ENCODE measurements around the gene ABR. TPM values are rescaled to one million over a fixed set of nuclear protein-coding genes. Genes with fewer than 3 reads are reported as not detected.

The ABR gene
- total and polyA plus RNA-seq, 2 of the 13 experiments (the other 11 are each of a cell fraction or from before 2014, with no cell fraction given) = 12.4 to 40.4 TPM

DNA sequence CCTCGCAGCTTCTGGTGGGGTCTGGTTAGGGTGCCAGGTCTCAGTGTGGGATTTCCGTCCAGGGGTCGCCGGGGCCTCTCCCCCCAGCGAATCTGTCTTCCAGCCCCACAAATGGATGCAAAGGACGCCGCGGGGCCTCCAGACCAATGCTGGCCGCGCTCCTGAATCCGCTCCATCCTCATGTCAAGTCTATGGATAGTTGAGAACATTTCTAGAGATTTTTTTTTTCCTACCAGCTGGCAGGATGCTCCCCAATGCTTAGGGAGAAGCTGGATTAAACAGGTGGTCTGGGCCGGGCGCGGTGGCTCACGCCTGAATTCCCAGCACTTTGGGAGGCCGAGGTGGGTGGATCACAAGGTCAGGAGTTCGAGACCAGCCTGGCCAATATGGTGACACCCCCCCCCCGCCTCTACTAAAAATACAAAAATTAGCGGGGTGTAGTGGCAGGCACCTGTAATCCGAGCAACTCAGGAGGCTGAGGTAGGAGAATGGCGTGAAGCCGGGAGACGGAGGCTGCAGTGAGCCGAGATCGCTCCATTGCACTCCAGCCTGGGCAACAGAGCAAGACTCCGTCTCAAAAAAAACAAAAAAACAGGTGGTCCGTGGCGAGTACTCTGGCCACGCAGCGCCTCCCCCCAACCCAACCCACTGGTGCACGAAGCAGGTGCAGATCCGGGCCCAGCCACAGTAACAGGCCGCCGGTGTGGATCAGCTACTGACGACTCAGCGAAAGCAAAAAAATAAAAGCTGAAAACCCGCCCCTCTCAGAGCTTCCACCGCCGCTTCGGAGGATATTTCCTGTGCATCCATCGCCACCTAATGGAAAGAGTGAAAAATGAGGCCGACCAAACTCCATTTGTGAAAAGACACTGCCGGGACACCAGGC is 199.1 kb downstream of the ABR start (continued):
- TF ChIP-seq, protein P1, sequence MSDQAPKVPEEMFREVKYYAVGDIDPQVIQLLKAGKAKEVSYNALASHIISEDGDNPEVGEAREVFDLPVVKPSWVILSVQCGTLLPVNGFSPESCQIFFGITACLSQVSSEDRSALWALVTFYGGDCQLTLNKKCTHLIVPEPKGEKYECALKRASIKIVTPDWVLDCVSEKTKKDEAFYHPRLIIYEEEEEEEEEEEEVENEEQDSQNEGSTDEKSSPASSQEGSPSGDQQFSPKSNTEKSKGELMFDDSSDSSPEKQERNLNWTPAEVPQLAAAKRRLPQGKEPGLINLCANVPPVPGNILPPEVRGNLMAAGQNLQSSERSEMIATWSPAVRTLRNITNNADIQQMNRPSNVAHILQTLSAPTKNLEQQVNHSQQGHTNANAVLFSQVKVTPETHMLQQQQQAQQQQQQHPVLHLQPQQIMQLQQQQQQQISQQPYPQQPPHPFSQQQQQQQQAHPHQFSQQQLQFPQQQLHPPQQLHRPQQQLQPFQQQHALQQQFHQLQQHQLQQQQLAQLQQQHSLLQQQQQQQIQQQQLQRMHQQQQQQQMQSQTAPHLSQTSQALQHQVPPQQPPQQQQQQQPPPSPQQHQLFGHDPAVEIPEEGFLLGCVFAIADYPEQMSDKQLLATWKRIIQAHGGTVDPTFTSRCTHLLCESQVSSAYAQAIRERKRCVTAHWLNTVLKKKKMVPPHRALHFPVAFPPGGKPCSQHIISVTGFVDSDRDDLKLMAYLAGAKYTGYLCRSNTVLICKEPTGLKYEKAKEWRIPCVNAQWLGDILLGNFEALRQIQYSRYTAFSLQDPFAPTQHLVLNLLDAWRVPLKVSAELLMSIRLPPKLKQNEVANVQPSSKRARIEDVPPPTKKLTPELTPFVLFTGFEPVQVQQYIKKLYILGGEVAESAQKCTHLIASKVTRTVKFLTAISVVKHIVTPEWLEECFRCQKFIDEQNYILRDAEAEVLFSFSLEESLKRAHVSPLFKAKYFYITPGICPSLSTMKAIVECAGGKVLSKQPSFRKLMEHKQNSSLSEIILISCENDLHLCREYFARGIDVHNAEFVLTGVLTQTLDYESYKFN (CRISPR knock-in tag; conservative IDR thresholded peaks at IDR 0.05) = 0 out of 2 replicates have a peak, but pooled peaks have one; percentile 15
- TF ChIP-seq ZNF501 (CRISPR knock-in tag; IDR thresholded peaks at IDR 0.05) = no peak
- peak; percentile 48 for TF ChIP-seq XRCC5 (optimal IDR thresholded peaks at IDR 0.05; ENCODE audit: low read length)
- TF ChIP-seq TAF1 (CRISPR knock-in tag; IDR thresholded peaks at IDR 0.05) = no peak
- no peak for TF ChIP-seq RBM39 (IDR thresholded peaks at IDR 0.05; ENCODE audit: low read depth, low read length, poor library complexity, severe bottlenecking)
- TF ChIP-seq ADNP (CRISPR knock-in tag; IDR thresholded peaks at IDR 0.05) = peak; percentile 21; the same call in 1 of the 2 replicates
- TF ChIP-seq THYN1 (CRISPR knock-in tag; IDR thresholded peaks at IDR 0.05; ENCODE audit: borderline replicate concordance, low read depth) = no peak
- TF ChIP-seq IRF2 (CRISPR knock-in tag; IDR thresholded peaks at IDR 0.05) = peak; percentile 20; the same call in 1 of the 2 replicates
- no peak for TF ChIP-seq ZSCAN31 (CRISPR knock-in tag; IDR thresholded peaks at IDR 0.05; ENCODE audit: low read depth)
- TF ChIP-seq STAG1 (CRISPR knock-in tag; IDR thresholded peaks at IDR 0.05) = peak; percentile 95
- TF ChIP-seq SIX1 (CRISPR knock-in tag; IDR thresholded peaks at IDR 0.05; ENCODE audit: borderline replicate concordance) = no peak
- no peak for TF ChIP-seq JDP2 (CRISPR knock-in tag; IDR thresholded peaks at IDR 0.05; ENCODE audit: borderline replicate concordance)
- TF ChIP-seq, protein P2, sequence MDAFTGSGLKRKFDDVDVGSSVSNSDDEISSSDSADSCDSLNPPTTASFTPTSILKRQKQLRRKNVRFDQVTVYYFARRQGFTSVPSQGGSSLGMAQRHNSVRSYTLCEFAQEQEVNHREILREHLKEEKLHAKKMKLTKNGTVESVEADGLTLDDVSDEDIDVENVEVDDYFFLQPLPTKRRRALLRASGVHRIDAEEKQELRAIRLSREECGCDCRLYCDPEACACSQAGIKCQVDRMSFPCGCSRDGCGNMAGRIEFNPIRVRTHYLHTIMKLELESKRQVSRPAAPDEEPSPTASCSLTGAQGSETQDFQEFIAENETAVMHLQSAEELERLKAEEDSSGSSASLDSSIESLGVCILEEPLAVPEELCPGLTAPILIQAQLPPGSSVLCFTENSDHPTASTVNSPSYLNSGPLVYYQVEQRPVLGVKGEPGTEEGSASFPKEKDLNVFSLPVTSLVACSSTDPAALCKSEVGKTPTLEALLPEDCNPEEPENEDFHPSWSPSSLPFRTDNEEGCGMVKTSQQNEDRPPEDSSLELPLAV (CRISPR knock-in tag; conservative IDR thresholded peaks at IDR 0.05; ENCODE audit: low read depth) = no peak
- TF ChIP-seq ZMYM4 (CRISPR knock-in tag; IDR thresholded peaks at IDR 0.05) = no peak
- no peak for TF ChIP-seq ZNF143 (CRISPR knock-in tag; IDR thresholded peaks at IDR 0.05)
- no peak for TF ChIP-seq ZNF451 (CRISPR knock-in tag; IDR thresholded peaks at IDR 0.05)
- TF ChIP-seq, protein P3, sequence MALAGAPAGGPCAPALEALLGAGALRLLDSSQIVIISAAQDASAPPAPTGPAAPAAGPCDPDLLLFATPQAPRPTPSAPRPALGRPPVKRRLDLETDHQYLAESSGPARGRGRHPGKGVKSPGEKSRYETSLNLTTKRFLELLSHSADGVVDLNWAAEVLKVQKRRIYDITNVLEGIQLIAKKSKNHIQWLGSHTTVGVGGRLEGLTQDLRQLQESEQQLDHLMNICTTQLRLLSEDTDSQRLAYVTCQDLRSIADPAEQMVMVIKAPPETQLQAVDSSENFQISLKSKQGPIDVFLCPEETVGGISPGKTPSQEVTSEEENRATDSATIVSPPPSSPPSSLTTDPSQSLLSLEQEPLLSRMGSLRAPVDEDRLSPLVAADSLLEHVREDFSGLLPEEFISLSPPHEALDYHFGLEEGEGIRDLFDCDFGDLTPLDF (CRISPR knock-in tag; IDR thresholded peaks at IDR 0.05) = no peak
- TF ChIP-seq SRSF4 (IDR thresholded peaks at IDR 0.05; ENCODE audit: low read depth, low read length, poor library complexity, severe bottlenecking) = no peak
- TF ChIP-seq ZNF12 (CRISPR knock-in tag; IDR thresholded peaks at IDR 0.05) = no peak
- TF ChIP-seq ZNF33B (CRISPR knock-in tag; IDR thresholded peaks at IDR 0.05) = no peak
- 0 out of 2 replicates have a peak, but pooled peaks have one; percentile 13 for TF ChIP-seq NFYC (CRISPR knock-in tag; IDR thresholded peaks at IDR 0.05)
- TF ChIP-seq, protein P4, sequence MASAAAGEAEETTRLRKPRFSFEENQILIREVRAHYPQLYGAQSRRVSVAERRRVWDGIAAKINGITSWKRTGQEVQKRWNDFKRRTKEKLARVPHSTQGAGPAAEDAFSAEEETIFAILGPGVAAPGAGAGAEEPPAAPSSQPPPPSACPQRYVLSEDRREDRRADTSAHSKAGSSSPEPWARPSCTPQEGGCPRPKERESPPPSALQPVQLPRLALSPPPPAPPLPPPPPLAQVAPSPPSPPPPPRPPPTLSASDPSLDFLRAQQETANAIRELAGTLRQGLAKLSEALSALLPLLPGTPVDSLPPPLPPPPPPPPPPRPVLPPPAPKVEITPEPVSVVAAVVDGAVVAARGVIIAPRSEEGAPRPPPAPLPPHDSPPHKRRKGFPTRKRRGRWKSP (CRISPR knock-in tag; IDR thresholded peaks at IDR 0.05) = no peak
- no peak for TF ChIP-seq FOXJ3 (CRISPR knock-in tag; IDR thresholded peaks at IDR 0.05; ENCODE audit: borderline replicate concordance)
